UCSD-AML1 (cell line): ENCODE results near the gene ST3GAL2.
"Not testable (repeated sequence)": the region's sequence is repeated elsewhere in the genome, so short reads cannot be mapped to it uniquely, and the experiment has no call there.

ENCODE experiments used
- DNase-seq: peaks from one replicate; lab custom pipeline; 2025; ENCODE audit not compliant: unreplicated experiment; lab: John Stamatoyannopoulos, UW

Gene ST3GAL2

GRCh38 chr16:70468776-70469525 lies 30.1 kb upstream of the ST3GAL2 start:
- no peak for DNase-seq

GRCh38 chr16:70467608-70468007 lies 28.7 kb upstream of the ST3GAL2 start:
- no peak for DNase-seq

- DNase-seq = no peak
These were observed 28.2 kb upstream of the ST3GAL2 start for GRCh38 chr16:70467113-70467512.

GRCh38 chr16:70466805-70467076 lies 27.8 kb upstream of the ST3GAL2 start:
- DNase-seq = no peak

- no peak for DNase-seq
These were observed 27.3 kb upstream of the ST3GAL2 start for GRCh38 chr16:70465999-70466804.

- no peak for DNase-seq
These were observed 24.3 kb upstream of the ST3GAL2 start for GRCh38 chr16:70463235-70463634.

- peak; percentile 73 for DNase-seq
These were observed 21.9 kb upstream of the ST3GAL2 start for GRCh38 chr16:70460737-70461261.

- DNase-seq = no peak
These were observed 18.7 kb upstream of the ST3GAL2 start for GRCh38 chr16:70457446-70458166.

- no peak for DNase-seq
These were observed 17.0 kb upstream of the ST3GAL2 start for GRCh38 chr16:70455910-70456309.

- peak; percentile 76 for DNase-seq
These were observed 15.5 kb upstream of the ST3GAL2 start, which contains the start of gene FCSK for GRCh38 chr16:70454222-70455034. Gene FCSK, plus strand, starts transcription at chr16:70454595. Its CDS starts 8,596 bp downstream, at chr16:70463191.

- DNase-seq = no peak
These were observed 15.0 kb upstream of the ST3GAL2 start for GRCh38 chr16:70453892-70454221.

- no peak for DNase-seq
These were observed 14.4 kb upstream of the ST3GAL2 start for GRCh38 chr16:70453117-70453891.

GRCh38 chr16:70451004-70451340 lies 12.1 kb upstream of the ST3GAL2 start:
- not testable (repeated sequence) for DNase-seq

GRCh38 chr16:70450142-70451003 lies 11.5 kb upstream of the ST3GAL2 start:
- DNase-seq = not testable (repeated sequence)

GRCh38 chr16:70448075-70448474 lies 9.2 kb upstream of the ST3GAL2 start:
- DNase-seq = no peak

- DNase-seq = no peak
These were observed 5.6 kb upstream of the ST3GAL2 start for GRCh38 chr16:70444249-70445063.

GRCh38 chr16:70442344-70442743 lies 3.4 kb upstream of the ST3GAL2 start:
- DNase-seq = no peak

GRCh38 chr16:70441406-70441990 lies 2.6 kb upstream of the ST3GAL2 start:
- no peak for DNase-seq
